ENCODE data around the gene PRKAR1B.

The PRKAR1B gene

GRCh38 chr7:539731-540411, 187.2 kb downstream of the PRKAR1B start:
- Histone ChIP-seq H4K20me1 (ENCODE audit: insufficient read depth, low read length, poor library complexity, severe bottlenecking) (no peaks in the 10 kb centered on the region), H3K4me1 (ENCODE audit: insufficient read depth, low read length, poor library complexity, severe bottlenecking) (no peaks in the 10 kb centered on the region), H3F3A (ENCODE audit: low read depth) (no peaks in the 10 kb centered on the region), H3K9ac (ENCODE audit: low read depth, low read length, poor library complexity, severe bottlenecking) (no peak overlapping the region), H3K4me2 (ENCODE audit: low read depth, low read length, poor library complexity, severe bottlenecking) (no peak overlapping the region), H3K36me3 (ENCODE audit: insufficient read depth, low read length) (no peaks in the 10 kb centered on the region), H3K27me3 (ENCODE audit: insufficient read depth, low read length, poor library complexity, severe bottlenecking) (no peaks in the 10 kb centered on the region), H2AFZ (ENCODE audit: low read length) (no peak overlapping the region), H3K4me3 (ENCODE audit: low read length, poor library complexity, severe bottlenecking) (no peak overlapping the region), H3K79me2 (ENCODE audit: insufficient read depth, low read length) (no peaks in the 10 kb centered on the region), H3K9me2 (replicated peaks; ENCODE audit: low read depth, low read length) (no peaks in the 10 kb centered on the region), H3K9me3 (ENCODE audit: insufficient read depth, low read depth, low read length) (peaks cover 8% of the 10 kb centered on the region; the same call in 1 of the 2 replicates)
- TF ChIP-seq EZH2phosphoT487 (IDR thresholded peaks at IDR 0.05; ENCODE audit: borderline replicate concordance) (no peak), CTCF (conservative IDR thresholded peaks at IDR 0.05; ENCODE audit: low read length) (no peak)

GRCh38 chr7:538764-539685, 188.1 kb downstream of the PRKAR1B start:
- Histone ChIP-seq H3K9ac (ENCODE audit: low read depth, low read length, poor library complexity, severe bottlenecking) (no peak overlapping the region), H2AFZ (ENCODE audit: low read length) (no peak overlapping the region)

More at GRCh38 chr7:538764-539685, 188.1 kb downstream of the PRKAR1B start:
- Histone ChIP-seq H3K4me2 (ENCODE audit: low read depth, low read length, poor library complexity, severe bottlenecking) (no peak overlapping the region), H3F3A (ENCODE audit: low read depth) (no peaks in the 10 kb centered on the region), H3K27me3 (ENCODE audit: insufficient read depth, low read length, poor library complexity, severe bottlenecking) (no peaks in the 10 kb centered on the region), H3K9me3 (ENCODE audit: insufficient read depth, low read depth, low read length) (peaks cover 8% of the 10 kb centered on the region; the same call in 1 of the 2 replicates), H3K36me3 (ENCODE audit: insufficient read depth, low read length) (no peaks in the 10 kb centered on the region), H3K9me2 (replicated peaks; ENCODE audit: low read depth, low read length) (no peaks in the 10 kb centered on the region), H3K4me3 (ENCODE audit: low read length, poor library complexity, severe bottlenecking) (no peak overlapping the region), H3K4me1 (ENCODE audit: insufficient read depth, low read length, poor library complexity, severe bottlenecking) (no peaks in the 10 kb centered on the region), H4K20me1 (ENCODE audit: insufficient read depth, low read length, poor library complexity, severe bottlenecking) (no peaks in the 10 kb centered on the region), H3K79me2 (ENCODE audit: insufficient read depth, low read length) (no peaks in the 10 kb centered on the region)
- no peak for TF ChIP-seq EZH2phosphoT487 (IDR thresholded peaks at IDR 0.05; ENCODE audit: borderline replicate concordance)
- no peak for TF ChIP-seq CTCF (conservative IDR thresholded peaks at IDR 0.05; ENCODE audit: low read length)

All from Loucy (cell line).